K562 (cell line): ENCODE results near the gene VAMP4. TPM values are rescaled to one million over a fixed set of nuclear protein-coding genes. Genes with fewer than 3 reads are reported as not detected.

Experiments
- FOXK2 ChIP-seq, 2 experiments: fragments of 450-650 bp; IDR thresholded peaks in 1 of 2; conservative IDR thresholded peaks in 1 of 2; 2 replicates each; pipeline ENCODE4 v1.6.1; 2016; ENCODE audit warnings: low read depth in 2 of 2, mild to moderate bottlenecking in 1 of 2
- JUND ChIP-seq, 2 experiments: IDR thresholded peaks; 2 replicates in 1 of 2; 3 replicates in 1 of 2; pipeline ENCODE4 v1.6.1; 2011; ENCODE audit warnings: borderline replicate concordance in 2 of 2, low read depth in 2 of 2, low read length in 2 of 2, improper control_type of control experiment in 1 of 2, missing biosample characterization in 1 of 2, missing genetic modification characterization in 1 of 2, missing genetic modification reagents in 1 of 2
- MEF2A ChIP-seq: IDR thresholded peaks from 2 replicates; pipeline ENCODE4 v1.6.1; 2011; ENCODE audit warnings: low read depth, mild to moderate bottlenecking, low read length, moderate library complexity; ENCODE audit not compliant: control insufficient read depth
- MGA ChIP-seq: fragments of 450-650 bp; IDR thresholded peaks from 2 replicates; pipeline ENCODE4 v1.6.1; 2016; ENCODE audit warnings: mild to moderate bottlenecking, moderate library complexity
- MIER1 ChIP-seq: fragments of 450-650 bp; IDR thresholded peaks from 2 replicates; pipeline ENCODE4 v1.6.1; 2016; ENCODE audit warnings: antibody characterized with exemption, mild to moderate bottlenecking, low read depth
- PKNOX1 ChIP-seq: fragments of 450-650 bp; IDR thresholded peaks from 2 replicates; pipeline ENCODE4 v1.6.1; 2016
- THRA ChIP-seq: fragments of 450-650 bp; IDR thresholded peaks from 2 replicates; pipeline ENCODE4 v1.6.1; 2017; ENCODE audit warnings: mild to moderate bottlenecking, moderate library complexity
- UBTF ChIP-seq, 2 experiments: IDR thresholded peaks; 2 replicates each; pipeline ENCODE4 v1.6.1; 2012; ENCODE audit warnings: improper control_type of control experiment in 2 of 2, low read depth in 2 of 2, low read length in 2 of 2, borderline replicate concordance in 1 of 2
- ZNF436 ChIP-seq: fragments of 250-450, 450-650 bp; sonication (Bioruptor Pico); formaldehyde crosslinking; IDR thresholded peaks from 2 replicates; pipeline ENCODE4 v1.7.0; 2020; ENCODE audit warnings: mild to moderate bottlenecking
- polyA plus RNA-seq, 8 experiments: library from polyadenylated mRNA; depleted of rRNA in 4 of 8; stranded (reverse) in 5 of 8; unstranded in 3 of 8; fragments of >200 nt; fragmentation: Nextera tagmentation in 2 of 8; fragmentation: Illumina TruSeq in 1 of 8; extraction: Ambion mirVana in 2 of 8; extraction: Trizol in 1 of 8; gene quantifications; 2 replicates each; pipeline versions ENCODE4 v1.2.1 to v1.2.3, GENCODE V29; 2011 to 2014; ENCODE audit warnings: inconsistent platforms in 1 of 8, missing spikeins in 1 of 8
- total RNA-seq, 7 experiments: library from RNA; depleted of rRNA in 6 of 7; stranded (reverse); fragments of >200 nt in 6 of 7; fragmentation: Illumina TruSeq in 2 of 7; extraction: Trizol in 2 of 7; gene quantifications; 2 replicates each; pipeline versions ENCODE4 v1.2.1 to v1.2.3, GENCODE V29; 2011 to 2021; ENCODE audit warnings: low replicate concordance in 1 of 7

Gene VAMP4
- total and polyA plus RNA-seq, 9 of the 15 experiments (the other 6 are each of a cell fraction or from before 2014, with no cell fraction given), result 3.3 to 21.4 (median 11.9) TPM

GRCh38 chr1:171753685-171754352, 12.0 kb upstream of the VAMP4 start (continued):
- 0 out of 2 replicates have a peak, but pooled peaks have one; percentile 14 for TF ChIP-seq MGA
- TF ChIP-seq ZNF436 (CRISPR knock-in tag), result no peak
- peak; percentile 53 for TF ChIP-seq PKNOX1
- peak; percentile 42; the same call in 1 of the 2 replicates for TF ChIP-seq JUND (IDR thresholded peaks at IDR 0.05; ENCODE audit: borderline replicate concordance, low read depth, low read length)
- TF ChIP-seq JUND (tag; IDR thresholded peaks at IDR 0.05; ENCODE audit: borderline replicate concordance, low read depth, low read length), result no peak
- TF ChIP-seq MIER1, result no peak
- no peak for TF ChIP-seq THRA
- no peak for TF ChIP-seq MEF2A
- TF ChIP-seq FOXK2 (conservative IDR thresholded peaks at IDR 0.05 in 1 of 2, IDR thresholded peaks at IDR 0.05 in 1 of 2; ENCODE audit: low read depth in 2 of 2), result peak in 1 of 2 experiments; percentile 41; a peak in 1 of 4 replicates
- TF ChIP-seq UBTF (IDR thresholded peaks at IDR 0.05; ENCODE audit: borderline replicate concordance in 1 of 2, low read depth in 2 of 2, low read length in 2 of 2), result no peak
